ENCODE results near the gene ZNF669.

ZNF669 gene

DNA sequence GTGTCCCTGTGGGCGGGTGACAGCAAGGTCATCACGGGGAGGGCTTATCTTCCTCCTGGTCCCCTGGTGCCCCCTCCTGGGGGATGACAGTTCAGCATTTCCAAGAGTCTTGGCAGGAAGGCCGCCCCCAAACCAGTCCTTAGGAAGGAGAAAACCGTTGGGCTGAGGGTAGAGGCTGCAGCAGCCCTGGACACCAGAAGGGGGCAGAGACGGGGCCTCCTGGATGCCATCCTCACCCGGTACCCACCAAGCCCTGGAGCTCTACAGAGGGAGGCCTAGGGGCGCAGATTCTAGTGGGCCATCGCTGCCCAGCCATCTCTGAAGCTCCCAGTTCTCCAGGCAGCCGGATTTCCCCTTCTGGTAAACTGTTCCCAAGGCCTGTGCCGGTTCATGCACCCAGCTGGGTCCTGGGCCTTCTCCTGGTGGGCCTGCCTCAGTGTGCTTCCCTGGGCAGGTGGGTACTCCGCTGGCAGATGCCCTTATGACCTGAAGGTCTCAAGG lies 14.8 kb upstream of the ZNF669 start:
- intact Hi-C loops (cut with DNase I; ENCODE audit: low total_unique reads) = loop anchor here (10.0 kb wide), 1 partner anchor 46 kb away; no protein-coding TSS in a partner anchor
- no peak overlapping the region for H3K27ac ChIP-seq
- no peaks in the 10 kb centered on the region for H3K36me3 ChIP-seq
- no peaks in the 10 kb centered on the region for H3K9me3 ChIP-seq
- no peak overlapping the region for H3K4me3 ChIP-seq
- TF ChIP-seq, protein P1, sequence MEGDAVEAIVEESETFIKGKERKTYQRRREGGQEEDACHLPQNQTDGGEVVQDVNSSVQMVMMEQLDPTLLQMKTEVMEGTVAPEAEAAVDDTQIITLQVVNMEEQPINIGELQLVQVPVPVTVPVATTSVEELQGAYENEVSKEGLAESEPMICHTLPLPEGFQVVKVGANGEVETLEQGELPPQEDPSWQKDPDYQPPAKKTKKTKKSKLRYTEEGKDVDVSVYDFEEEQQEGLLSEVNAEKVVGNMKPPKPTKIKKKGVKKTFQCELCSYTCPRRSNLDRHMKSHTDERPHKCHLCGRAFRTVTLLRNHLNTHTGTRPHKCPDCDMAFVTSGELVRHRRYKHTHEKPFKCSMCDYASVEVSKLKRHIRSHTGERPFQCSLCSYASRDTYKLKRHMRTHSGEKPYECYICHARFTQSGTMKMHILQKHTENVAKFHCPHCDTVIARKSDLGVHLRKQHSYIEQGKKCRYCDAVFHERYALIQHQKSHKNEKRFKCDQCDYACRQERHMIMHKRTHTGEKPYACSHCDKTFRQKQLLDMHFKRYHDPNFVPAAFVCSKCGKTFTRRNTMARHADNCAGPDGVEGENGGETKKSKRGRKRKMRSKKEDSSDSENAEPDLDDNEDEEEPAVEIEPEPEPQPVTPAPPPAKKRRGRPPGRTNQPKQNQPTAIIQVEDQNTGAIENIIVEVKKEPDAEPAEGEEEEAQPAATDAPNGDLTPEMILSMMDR (IDR thresholded peaks at IDR 0.05) = no peak
- no peaks in the 10 kb centered on the region for H3K27me3 ChIP-seq
- no peaks in the 10 kb centered on the region for H3K4me1 ChIP-seq
- no peak for DNase-seq

DNA sequence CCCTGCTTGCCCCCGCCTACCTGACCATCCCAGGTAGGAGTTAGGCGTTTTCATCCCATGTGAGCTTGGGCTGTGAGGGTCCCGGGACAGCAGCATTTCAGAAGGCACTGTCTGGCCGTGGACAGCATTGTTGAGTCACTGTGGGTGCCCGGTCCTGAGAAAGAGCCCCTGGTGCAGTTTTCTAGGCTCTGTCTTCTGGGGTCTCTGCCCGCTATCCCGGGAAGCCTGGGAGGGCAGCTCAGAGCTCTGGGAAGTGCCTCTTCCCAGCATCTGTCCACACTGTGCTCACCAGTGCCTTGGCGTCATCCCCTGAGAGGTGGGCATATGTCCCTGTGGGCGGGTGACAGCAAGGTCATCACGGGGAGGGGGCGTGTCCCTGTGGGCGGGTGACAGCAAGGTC lies 11.4 kb upstream of the ZNF669 start:
- intact Hi-C loops (cut with DNase I; ENCODE audit: low total_unique reads) = loop anchor here (10.0 kb wide), 1 partner anchor 49 kb away; no protein-coding TSS in a partner anchor
- Histone ChIP-seq H3K36me3 (no peaks in the 10 kb centered on the region), H3K4me3 (no peak overlapping the region), H3K27me3 (peaks cover 0 to 3% of the 10 kb centered on the region in 2 donors), H3K27ac (no peak overlapping the region), H3K9me3 (no peaks in the 10 kb centered on the region), H3K4me1 (peaks cover 0 to 13% (median 10%) of the 10 kb centered on the region in 4 donors)
- TF ChIP-seq, protein P1 (IDR thresholded peaks at IDR 0.05) = no peak
- no peak for DNase-seq

DNA sequence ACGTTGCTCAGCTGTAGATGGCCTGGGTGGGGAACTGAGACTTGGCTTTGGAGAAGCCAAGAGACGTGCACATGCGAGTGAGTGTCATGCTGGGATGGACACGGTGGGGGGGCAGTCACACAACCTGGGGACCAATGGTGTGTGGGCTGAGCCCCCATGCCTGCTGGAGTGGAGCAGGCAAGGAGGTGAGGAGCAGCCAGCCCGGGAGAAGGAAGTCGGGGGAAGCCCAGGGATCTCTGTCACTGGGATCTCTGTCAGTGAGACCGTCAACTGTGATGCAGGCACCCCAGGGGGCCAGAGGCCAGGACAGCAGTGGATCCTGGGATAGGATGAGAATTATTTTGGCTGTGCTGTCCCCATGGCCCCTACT lies 11.0 kb upstream of the ZNF669 start:
- Histone ChIP-seq H3K27ac (no peak overlapping the region), H3K9me3 (no peaks in the 10 kb centered on the region), H3K36me3 (no peaks in the 10 kb centered on the region), H3K4me1 (peaks cover 0 to 14% (median 11%) of the 10 kb centered on the region in 4 donors), H3K27me3 (peaks cover 0 to 3% of the 10 kb centered on the region in 2 donors), H3K4me3 (no peak overlapping the region)
- TF ChIP-seq, protein P1 (IDR thresholded peaks at IDR 0.05) = no peak
- intact Hi-C loops (cut with DNase I; ENCODE audit: low total_unique reads) = loop anchor here (10.0 kb wide), 1 partner anchor 50 kb away; no protein-coding TSS in a partner anchor
- DNase-seq = no peak

DNA sequence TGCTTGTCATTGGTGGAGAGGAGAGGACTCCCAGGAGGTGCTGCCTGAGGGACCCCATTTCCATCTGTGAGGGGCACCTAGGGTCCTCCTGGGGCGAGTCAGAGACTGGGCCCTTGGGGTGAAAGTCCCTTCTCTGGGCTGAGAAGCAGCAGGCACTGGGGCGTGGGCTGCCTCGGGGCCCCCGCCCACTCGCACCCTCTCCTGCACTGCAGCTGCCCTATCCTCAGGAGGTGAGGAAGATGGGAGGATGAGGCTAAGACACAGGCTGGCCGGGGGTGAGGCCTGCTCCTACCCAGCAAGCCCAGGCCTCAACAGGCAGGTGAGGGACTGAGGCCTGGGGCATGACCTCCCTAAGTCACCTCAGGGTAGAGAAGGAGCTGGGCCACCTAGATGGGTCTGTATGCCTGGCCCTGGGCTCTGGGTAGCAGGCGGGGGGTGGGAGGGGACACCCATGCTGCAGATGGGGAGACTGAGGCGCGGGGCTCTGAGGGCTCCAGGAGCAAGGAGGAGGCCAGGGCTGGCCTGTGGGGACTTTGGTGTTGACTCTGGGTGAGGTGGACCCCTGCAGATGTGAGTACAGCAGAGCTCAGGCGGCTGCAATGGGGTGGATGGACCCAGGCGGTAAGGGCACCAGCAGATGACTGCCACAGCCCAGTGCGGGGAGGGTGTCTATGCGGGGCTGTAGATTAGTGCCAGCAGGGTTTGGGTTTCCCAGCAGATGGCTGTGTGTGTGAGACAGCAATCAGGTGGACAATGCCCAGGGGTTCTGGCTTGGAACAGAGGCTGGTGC lies 10.4 kb upstream of the ZNF669 start:
- Histone ChIP-seq H3K27ac (no peak overlapping the region), H3K27me3 (peaks cover 0 to 3% of the 10 kb centered on the region in 2 donors), H3K4me3 (no peak overlapping the region), H3K36me3 (no peaks in the 10 kb centered on the region), H3K4me1 (peaks cover 0 to 14% (median 11%) of the 10 kb centered on the region in 4 donors), H3K9me3 (no peaks in the 10 kb centered on the region)
- intact Hi-C loops (cut with DNase I; ENCODE audit: low total_unique reads) = loop anchor here (10.0 kb wide), 1 partner anchor 50 kb away; no protein-coding TSS in a partner anchor
- TF ChIP-seq, protein P1 (IDR thresholded peaks at IDR 0.05) = no peak
- DNase-seq = no peak

DNA sequence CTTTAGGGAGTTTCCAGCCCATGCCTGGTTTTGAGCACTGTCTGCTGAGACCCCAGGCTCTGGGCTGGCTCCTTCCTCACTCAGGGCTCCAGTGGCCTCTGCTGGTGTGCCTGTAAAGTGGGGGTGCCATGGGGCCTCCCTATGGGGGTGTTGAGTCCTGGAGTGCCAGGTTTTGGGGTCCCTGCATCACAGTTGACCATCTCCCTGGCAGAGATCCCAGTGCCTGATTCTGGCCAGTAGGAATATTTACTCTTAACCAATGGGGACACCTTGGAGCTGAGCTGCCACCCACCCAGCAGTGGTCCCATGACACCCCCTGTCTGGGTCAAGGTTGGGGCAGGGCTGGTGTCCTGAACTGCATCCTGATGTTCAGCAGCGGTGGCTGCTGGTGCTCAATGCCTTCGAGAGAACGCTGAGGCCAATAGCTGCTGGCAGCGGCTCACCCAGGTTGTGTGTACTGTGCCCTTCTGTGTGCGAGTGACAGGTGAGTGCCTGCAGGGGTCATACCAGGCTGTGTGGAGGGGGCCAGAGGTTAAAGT lies 9.6 kb upstream of the ZNF669 start:
- DNase-seq = no peak
- TF ChIP-seq, protein P1 (IDR thresholded peaks at IDR 0.05) = no peak
- no peaks in the 10 kb centered on the region for H3K9me3 ChIP-seq
- H3K27ac ChIP-seq = no peak overlapping the region
- intact Hi-C loops (cut with DNase I; ENCODE audit: low total_unique reads) = loop anchor here (10.0 kb wide), 1 partner anchor 51 kb away; no protein-coding TSS in a partner anchor
- H3K4me3 ChIP-seq = no peak overlapping the region
- H3K27me3 ChIP-seq = peaks cover 0 to 3% of the 10 kb centered on the region in 2 donors
- peaks cover 0 to 14% (median 11%) of the 10 kb centered on the region in 4 donors for H3K4me1 ChIP-seq
- H3K36me3 ChIP-seq = no peaks in the 10 kb centered on the region
